RWPE2 (cell line): Measurements from ENCODE around the gene KIF21B.
A peak's percentile ranks its signal among the peaks of the same experiment; 100 is the strongest.

Experiments used
- ATAC-seq: fragments of 200-7000 bp; cut with Tn5 transposase; 3 replicates; pipeline ENCODE4 v1.9.1; 2021; ENCODE audit warnings: low read depth
- DNase-seq: peaks from one replicate; pipeline ENCODE4 v3.0.0-alpha.2; 2020; ENCODE audit warnings: low spot score
- H3K27ac ChIP-seq: fragments of 450-650 bp; 2 replicates; pipeline ENCODE4 v1.5.1; 2017; ENCODE audit warnings: mild to moderate bottlenecking; ENCODE audit not compliant: poor library complexity, severe bottlenecking
- H3K27me3 ChIP-seq: fragments of 250-450 bp; sonication (Bioruptor Pico); 2 replicates; pipeline ENCODE4 v1.5.1; 2021; ENCODE audit warnings: mild to moderate bottlenecking, moderate library complexity; ENCODE audit not compliant: insufficient read depth, poor library complexity, severe bottlenecking
- H3K36me3 ChIP-seq: fragments of 250-450 bp; sonication (Bioruptor Pico); 2 replicates; pipeline ENCODE4 v1.5.1; 2020; ENCODE audit warnings: low read depth, mild to moderate bottlenecking, moderate library complexity
- H3K4me1 ChIP-seq: fragments of 250-450 bp; sonication (Bioruptor Pico); 2 replicates; pipeline ENCODE4 v1.5.1; 2021; ENCODE audit warnings: mild to moderate bottlenecking, moderate library complexity; ENCODE audit not compliant: insufficient read depth, poor library complexity, severe bottlenecking
- H3K4me3 ChIP-seq: fragments of 250-450 bp; sonication (Bioruptor Pico); 2 replicates; pipeline ENCODE4 v1.5.1; 2021; ENCODE audit warnings: mild to moderate bottlenecking, moderate library complexity; ENCODE audit not compliant: severe bottlenecking
- H3K9me3 ChIP-seq: fragments of 250-450 bp; sonication (Bioruptor Pico); 2 replicates; pipeline ENCODE4 v1.5.1; 2021; ENCODE audit warnings: mild to moderate bottlenecking, moderate library complexity; ENCODE audit not compliant: severe bottlenecking
- CTCF ChIP-seq: fragments of 450-650 bp; IDR thresholded peaks from one replicate; pipeline ENCODE4 v1.5.1; 2017; ENCODE audit warnings: mild to moderate bottlenecking, moderate library complexity; ENCODE audit not compliant: poor library complexity, severe bottlenecking

The KIF21B gene

GRCh38 chr1:201023517-201023902, at the start of gene KIF21B:
KIF21B (minus strand) TSS chr1:201023714; CDS start chr1:201023383, 331 bp downstream.
- Histone ChIP-seq H3K27ac (no peak within 1 kb of the TSS), H3K9me3 (no peaks in the 10 kb centered on the region), H3K36me3 (no peaks in the 10 kb centered on the region), H3K4me3 (peak within 1 kb of the TSS; percentile 44), H3K27me3 (no peaks in the 10 kb centered on the region), H3K4me1 (peaks cover 14% of the 10 kb centered on the region)
- no peak for DNase-seq
- no peak for TF ChIP-seq CTCF
- peak; percentile 83 for ATAC-seq

- no peak for TF ChIP-seq CTCF
- no peak for ATAC-seq
- Histone ChIP-seq H3K9me3 (no peaks in the 10 kb centered on the region), H3K27ac (no peak overlapping the region), H3K27me3 (no peaks in the 10 kb centered on the region), H3K36me3 (no peaks in the 10 kb centered on the region), H3K4me3 (no peak overlapping the region), H3K4me1 (no peaks in the 10 kb centered on the region)
- DNase-seq = no peak
Observed at GRCh38 chr1:201072922-201073321, 49.4 kb upstream of the KIF21B start.

- no peak for TF ChIP-seq CTCF
- Histone ChIP-seq H3K36me3 (no peaks in the 10 kb centered on the region), H3K9me3 (no peaks in the 10 kb centered on the region), H3K27ac (no peak overlapping the region), H3K4me1 (no peaks in the 10 kb centered on the region), H3K27me3 (no peaks in the 10 kb centered on the region), H3K4me3 (no peak overlapping the region)
- no peak for DNase-seq
- peak; percentile 80 for ATAC-seq
Observed at GRCh38 chr1:201072149-201072548, 48.6 kb upstream of the KIF21B start.

GRCh38 chr1:201069636-201070035, 46.1 kb upstream of the KIF21B start:
- no peaks in the 10 kb centered on the region for H3K4me1 ChIP-seq
- no peaks in the 10 kb centered on the region for H3K36me3 ChIP-seq
- no peak for TF ChIP-seq CTCF
- DNase-seq (no peak), ATAC-seq (no peak)
- no peaks in the 10 kb centered on the region for H3K27me3 ChIP-seq
- H3K27ac ChIP-seq = no peak overlapping the region
- no peaks in the 10 kb centered on the region for H3K9me3 ChIP-seq
- H3K4me3 ChIP-seq = no peak overlapping the region

GRCh38 chr1:201068976-201069375, 45.5 kb upstream of the KIF21B start:
- ATAC-seq (no peak), DNase-seq (no peak)
- Histone ChIP-seq H3K4me3 (no peak overlapping the region), H3K27ac (no peak overlapping the region), H3K9me3 (no peaks in the 10 kb centered on the region), H3K4me1 (no peaks in the 10 kb centered on the region), H3K36me3 (no peaks in the 10 kb centered on the region), H3K27me3 (no peaks in the 10 kb centered on the region)
- TF ChIP-seq CTCF = no peak
